Omental fat pad (tissue), 4 donors: ENCODE data around the gene DHRS13. TPM values are rescaled to one million over a fixed set of nuclear protein-coding genes. Genes with fewer than 3 reads are reported as not detected.
A peak's percentile ranks its signal among the peaks of the same experiment; 100 is the strongest.

ENCODE experiments used
- ATAC-seq: fragments of 150-250 bp; one replicate; pipeline ENCODE4 v1.9.1; 2016; ENCODE audit warnings: mild to moderate bottlenecking, moderate library complexity; ENCODE audit not compliant: low FRiP score
- DNase-seq: peaks from one replicate; pipeline ENCODE4 v3.0.0-alpha.2; 2019; ENCODE audit warnings: low spot score
- CTCF ChIP-seq, 3 donors: fragments of 450-650 bp; IDR thresholded peaks; one replicate each; pipeline ENCODE4 v1.5.1; 2016 to 2017; ENCODE audit warnings: antibody characterized with exemption in 3 of 3, mild to moderate bottlenecking in 3 of 3, moderate library complexity in 2 of 3
- total RNA-seq, 4 donors: library from RNA; depleted of rRNA; stranded (reverse); fragments of >200 nt; gene quantifications; one replicate each; pipeline ENCODE4 v1.1.0, GENCODE V29; 2016

Gene DHRS13
- total RNA-seq, 4 donors from 2014 or later, result 5.0 to 11.3 (median 6.3) TPM

- no peak for TF ChIP-seq CTCF (IDR thresholded peaks at IDR 0.05)
- DNase-seq (no peak), ATAC-seq (no peak)
Measured at GRCh38 chr17:28920201-28920600, 17.3 kb upstream of the DHRS13 start.

GRCh38 chr17:28918295-28918694 lies 15.4 kb upstream of the DHRS13 start:
- DNase-seq, result no peak
- ATAC-seq, result no peak
- no peak for TF ChIP-seq CTCF (IDR thresholded peaks at IDR 0.05)

GRCh38 chr17:28917465-28917864 lies 14.6 kb upstream of the DHRS13 start:
- ATAC-seq (no peak), DNase-seq (no peak)
- no peak for TF ChIP-seq CTCF (IDR thresholded peaks at IDR 0.05)

GRCh38 chr17:28917029-28917428 lies 14.2 kb upstream of the DHRS13 start:
- ATAC-seq (no peak), DNase-seq (no peak)
- TF ChIP-seq CTCF (IDR thresholded peaks at IDR 0.05), result no peak

GRCh38 chr17:28916302-28916934 lies 13.5 kb upstream of the DHRS13 start:
- ATAC-seq, result no peak
- peak in 1 of 3 donors; percentile 30 for TF ChIP-seq CTCF (IDR thresholded peaks at IDR 0.05)
- no peak for DNase-seq

GRCh38 chr17:28912938-28913333 lies 10.1 kb upstream of the DHRS13 start:
- TF ChIP-seq CTCF (IDR thresholded peaks at IDR 0.05), result no peak
- DNase-seq, result no peak

GRCh38 chr17:28912281-28912937 lies 9.5 kb upstream of the DHRS13 start:
- DNase-seq, result no peak
- no peak for ATAC-seq
- no peak for TF ChIP-seq CTCF (IDR thresholded peaks at IDR 0.05)

More at GRCh38 chr17:28912938-28913333, 10.1 kb upstream of the DHRS13 start:
- no peak for ATAC-seq
